D721Med (cell line): Measurements from ENCODE around the gene SEC62.

Experiments
- DNase-seq: peaks from one replicate; pipeline ENCODE4 v3.0.0; 2011; ENCODE audit warnings: low spot score; ENCODE audit not compliant: insufficient read length
- FAIRE-seq: peaks from 2 replicates; lab custom pipeline; 2011; peaks lifted over from hg19 to GRCh38; lab: Jason Lieb, UNC
- CTCF ChIP-seq: IDR thresholded peaks from 2 replicates; pipeline ENCODE4 v1.5.1; 2012; ENCODE audit warnings: mild to moderate bottlenecking, control low read depth; ENCODE audit not compliant: insufficient read depth; ENCODE audit errors: missing control alignments

Gene SEC62

DNA sequence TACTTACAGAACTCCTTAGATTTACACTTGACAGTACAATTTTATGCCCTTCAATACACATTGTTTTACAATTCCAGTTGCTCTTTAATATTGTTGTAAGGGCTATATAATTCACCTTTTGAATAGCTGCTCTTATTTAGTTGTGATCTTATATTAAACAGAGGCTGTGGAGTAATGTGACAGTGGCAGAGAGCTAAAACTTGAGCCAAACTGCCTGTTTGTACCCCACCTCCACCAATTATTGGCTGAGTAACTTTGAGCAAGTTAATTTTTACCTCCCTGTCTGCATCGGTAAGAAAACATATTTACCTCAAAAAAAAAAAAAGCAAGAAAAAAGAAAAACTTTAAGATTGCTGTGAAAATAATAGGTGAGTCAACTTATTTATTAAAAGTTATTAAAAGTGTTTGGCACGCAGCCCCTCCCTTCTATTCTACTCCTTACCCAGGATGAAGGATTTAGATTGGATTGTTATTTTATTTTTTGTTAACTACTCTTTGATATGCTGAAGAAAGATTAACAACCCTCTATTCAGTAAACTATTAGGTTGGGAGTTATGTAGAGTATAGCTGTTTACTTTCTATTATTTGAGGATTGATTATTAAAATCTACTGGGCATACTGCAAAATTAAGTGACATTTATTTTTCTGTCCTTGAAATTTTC, 1.7 kb downstream of the SEC62 start:
- no peak for TF ChIP-seq CTCF
- FAIRE-seq (no peak), DNase-seq (no peak)

DNA sequence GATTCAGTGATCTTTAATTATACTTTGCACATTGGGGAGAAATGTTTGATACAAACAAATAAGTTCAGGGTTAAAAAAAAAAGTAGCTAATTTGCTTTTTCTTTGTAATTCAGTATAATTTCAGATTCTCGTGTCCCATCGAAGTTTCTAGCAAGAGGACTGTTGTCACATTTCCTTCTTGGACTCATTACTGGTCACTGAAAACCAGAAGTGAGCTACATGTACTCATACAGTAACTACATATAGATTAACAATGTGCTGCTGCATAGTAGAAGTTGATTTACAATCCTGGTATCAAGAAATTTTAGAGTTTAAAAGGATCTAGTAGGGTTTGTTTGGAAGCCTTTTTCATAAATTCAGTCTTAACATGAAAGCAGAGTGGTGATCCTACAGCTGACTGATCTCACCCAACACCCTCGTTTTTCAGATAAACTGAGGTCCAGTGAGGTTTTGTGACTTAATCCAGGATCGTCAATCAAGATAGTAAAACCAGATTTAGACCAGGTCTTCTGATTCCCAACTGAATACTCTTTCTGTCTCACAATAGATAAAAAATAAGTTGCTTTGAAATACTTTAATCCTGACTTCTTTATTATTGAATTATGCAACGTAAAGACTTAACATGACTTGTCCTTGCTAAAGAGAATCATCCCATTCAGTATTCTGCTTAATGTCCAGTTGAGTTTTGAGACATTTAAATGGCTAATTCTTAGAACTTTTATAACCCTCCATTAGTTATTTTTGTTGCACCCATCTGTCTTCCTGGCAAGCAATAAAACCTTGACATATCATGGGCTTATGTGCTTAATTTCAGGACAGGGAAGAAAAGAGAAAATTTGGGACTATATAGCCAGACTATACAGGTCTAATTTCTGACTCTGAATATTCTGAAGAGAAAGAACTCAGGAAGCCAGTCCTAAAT, 2.8 kb downstream of the SEC62 start:
- no peak for TF ChIP-seq CTCF
- no peak for DNase-seq
- FAIRE-seq: no peak

DNA sequence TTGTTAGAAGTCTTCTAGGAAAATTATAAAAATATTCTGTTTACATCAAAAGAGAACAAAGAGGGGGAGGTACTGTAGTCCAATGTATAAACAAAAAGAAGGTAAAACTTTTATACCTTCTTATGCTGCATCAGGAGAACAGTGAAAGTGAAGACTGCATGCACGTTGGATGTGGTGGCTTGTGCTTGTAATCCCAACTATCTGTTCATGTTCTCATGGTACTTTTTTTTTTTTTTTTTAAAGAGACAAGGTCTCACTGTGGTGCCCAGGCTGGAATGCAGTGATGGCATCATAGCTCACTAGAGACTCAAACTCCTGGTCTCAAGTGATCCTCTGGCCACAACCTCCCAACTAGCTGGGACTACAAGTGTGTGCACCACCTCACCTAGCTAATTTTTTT, 4.2 kb downstream of the SEC62 start:
- FAIRE-seq (no peak), DNase-seq (no peak)
- TF ChIP-seq CTCF: no peak

- TF ChIP-seq CTCF: no peak
- FAIRE-seq (no peak), DNase-seq (no peak)
Observed at GRCh38 chr3:169971522-169971921, 4.9 kb downstream of the SEC62 start.

DNA sequence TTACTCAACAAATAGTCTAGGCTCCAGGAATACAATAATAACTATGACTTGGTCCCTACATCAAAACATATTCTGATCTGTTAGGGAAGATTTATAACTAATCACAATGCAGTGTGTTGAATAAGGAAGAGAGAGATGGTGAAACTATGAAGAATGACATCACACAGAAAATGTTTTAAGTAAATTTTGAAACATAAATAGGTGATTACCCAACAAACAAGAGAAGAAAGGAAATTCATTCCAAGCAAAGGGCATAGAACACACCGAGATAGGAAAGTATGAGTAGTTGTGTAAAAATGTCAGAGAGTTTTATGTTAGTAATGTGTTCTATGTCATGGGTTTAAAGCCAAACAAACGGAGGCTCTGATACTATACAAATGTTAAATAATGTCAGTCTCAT, 13.4 kb downstream of the SEC62 start:
- FAIRE-seq: no peak
- no peak for TF ChIP-seq CTCF
- no peak for DNase-seq

DNA sequence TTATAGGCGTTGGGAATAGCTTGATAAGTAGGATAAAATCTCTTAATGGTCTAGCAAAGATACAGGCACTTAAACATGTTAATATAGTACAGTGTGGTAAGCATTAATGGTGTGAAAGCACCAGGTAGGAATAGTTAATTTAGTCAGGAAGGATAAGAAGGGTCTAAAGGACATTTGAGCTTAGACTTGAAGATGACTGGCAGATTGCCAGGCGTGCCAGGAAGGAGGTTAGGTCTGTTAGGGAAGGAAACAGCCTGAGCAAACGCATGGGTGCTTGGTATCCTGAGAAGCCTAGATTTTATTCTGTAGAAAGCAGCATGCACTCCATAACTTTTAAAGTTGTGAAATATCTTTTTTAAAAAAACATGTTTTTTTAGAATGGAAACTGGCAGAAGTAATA, 17.7 kb downstream of the SEC62 start:
- no peak for TF ChIP-seq CTCF
- no peak for DNase-seq
- no peak for FAIRE-seq

DNA sequence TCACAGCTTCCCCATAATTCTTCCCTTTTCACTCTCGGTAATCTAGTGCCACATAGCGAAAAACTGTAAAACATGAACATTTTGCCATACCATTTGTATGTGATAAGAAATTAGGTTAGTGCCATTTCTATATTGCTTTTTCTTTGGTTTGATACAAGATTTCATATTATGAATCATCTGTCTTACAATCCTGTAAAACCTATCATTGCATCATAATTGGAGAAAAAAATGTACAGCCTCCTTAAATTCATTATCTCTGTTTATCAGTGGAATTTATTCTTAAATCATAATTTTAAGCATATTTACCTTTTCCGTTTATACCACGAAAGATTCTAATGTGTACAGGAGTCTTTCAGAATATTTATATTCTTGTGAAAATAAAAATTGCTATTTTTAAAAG, 23.8 kb downstream of the SEC62 start:
- FAIRE-seq: no peak
- TF ChIP-seq CTCF: no peak
- DNase-seq: no peak
